Liver (tissue), 3 donors: ENCODE data around the gene DBP.

Experiments
- HNF4G ChIP-seq: IDR thresholded peaks from 2 replicates; pipeline ENCODE4 v1.6.1; 2016; ENCODE audit warnings: antibody characterized with exemption
- TF ChIP-seq, protein P1 (sequence below): IDR thresholded peaks from 2 replicates; pipeline ENCODE4 v1.6.1; 2016; ENCODE audit warnings: antibody characterized with exemption, mild to moderate bottlenecking
- TF ChIP-seq, protein P2 (sequence below): fragments of 150-350 bp; IDR thresholded peaks from 2 replicates; pipeline ENCODE4 v1.5.1; 2017; ENCODE audit warnings: improper control_type of control experiment, low read depth, low read length; ENCODE audit not compliant: missing input control
- donor health status: healthy.
- donor health status: healthy.

DNA sequence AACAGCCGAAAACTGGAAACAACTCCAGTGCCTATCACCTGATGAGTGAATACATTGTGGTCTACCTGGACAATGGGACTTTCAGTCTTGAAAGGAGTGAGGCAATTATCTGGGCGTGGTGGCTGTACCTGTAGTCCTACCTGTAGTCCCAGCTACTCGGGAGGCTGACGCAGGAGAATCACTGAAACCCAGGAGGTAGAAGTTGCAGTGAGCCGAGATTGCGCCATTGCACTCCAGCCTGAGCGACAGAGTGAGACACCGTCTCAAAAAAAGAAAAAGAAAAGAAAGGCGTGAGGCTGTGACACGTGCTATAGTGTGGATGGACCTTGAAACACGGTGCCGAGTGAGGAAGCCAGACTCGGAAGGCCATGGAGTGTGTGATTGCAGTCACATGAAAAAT lies 39.7 kb upstream of the DBP start:
- TF ChIP-seq, protein P1, sequence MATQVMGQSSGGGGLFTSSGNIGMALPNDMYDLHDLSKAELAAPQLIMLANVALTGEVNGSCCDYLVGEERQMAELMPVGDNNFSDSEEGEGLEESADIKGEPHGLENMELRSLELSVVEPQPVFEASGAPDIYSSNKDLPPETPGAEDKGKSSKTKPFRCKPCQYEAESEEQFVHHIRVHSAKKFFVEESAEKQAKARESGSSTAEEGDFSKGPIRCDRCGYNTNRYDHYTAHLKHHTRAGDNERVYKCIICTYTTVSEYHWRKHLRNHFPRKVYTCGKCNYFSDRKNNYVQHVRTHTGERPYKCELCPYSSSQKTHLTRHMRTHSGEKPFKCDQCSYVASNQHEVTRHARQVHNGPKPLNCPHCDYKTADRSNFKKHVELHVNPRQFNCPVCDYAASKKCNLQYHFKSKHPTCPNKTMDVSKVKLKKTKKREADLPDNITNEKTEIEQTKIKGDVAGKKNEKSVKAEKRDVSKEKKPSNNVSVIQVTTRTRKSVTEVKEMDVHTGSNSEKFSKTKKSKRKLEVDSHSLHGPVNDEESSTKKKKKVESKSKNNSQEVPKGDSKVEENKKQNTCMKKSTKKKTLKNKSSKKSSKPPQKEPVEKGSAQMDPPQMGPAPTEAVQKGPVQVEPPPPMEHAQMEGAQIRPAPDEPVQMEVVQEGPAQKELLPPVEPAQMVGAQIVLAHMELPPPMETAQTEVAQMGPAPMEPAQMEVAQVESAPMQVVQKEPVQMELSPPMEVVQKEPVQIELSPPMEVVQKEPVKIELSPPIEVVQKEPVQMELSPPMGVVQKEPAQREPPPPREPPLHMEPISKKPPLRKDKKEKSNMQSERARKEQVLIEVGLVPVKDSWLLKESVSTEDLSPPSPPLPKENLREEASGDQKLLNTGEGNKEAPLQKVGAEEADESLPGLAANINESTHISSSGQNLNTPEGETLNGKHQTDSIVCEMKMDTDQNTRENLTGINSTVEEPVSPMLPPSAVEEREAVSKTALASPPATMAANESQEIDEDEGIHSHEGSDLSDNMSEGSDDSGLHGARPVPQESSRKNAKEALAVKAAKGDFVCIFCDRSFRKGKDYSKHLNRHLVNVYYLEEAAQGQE: no peak
- TF ChIP-seq, protein P2, sequence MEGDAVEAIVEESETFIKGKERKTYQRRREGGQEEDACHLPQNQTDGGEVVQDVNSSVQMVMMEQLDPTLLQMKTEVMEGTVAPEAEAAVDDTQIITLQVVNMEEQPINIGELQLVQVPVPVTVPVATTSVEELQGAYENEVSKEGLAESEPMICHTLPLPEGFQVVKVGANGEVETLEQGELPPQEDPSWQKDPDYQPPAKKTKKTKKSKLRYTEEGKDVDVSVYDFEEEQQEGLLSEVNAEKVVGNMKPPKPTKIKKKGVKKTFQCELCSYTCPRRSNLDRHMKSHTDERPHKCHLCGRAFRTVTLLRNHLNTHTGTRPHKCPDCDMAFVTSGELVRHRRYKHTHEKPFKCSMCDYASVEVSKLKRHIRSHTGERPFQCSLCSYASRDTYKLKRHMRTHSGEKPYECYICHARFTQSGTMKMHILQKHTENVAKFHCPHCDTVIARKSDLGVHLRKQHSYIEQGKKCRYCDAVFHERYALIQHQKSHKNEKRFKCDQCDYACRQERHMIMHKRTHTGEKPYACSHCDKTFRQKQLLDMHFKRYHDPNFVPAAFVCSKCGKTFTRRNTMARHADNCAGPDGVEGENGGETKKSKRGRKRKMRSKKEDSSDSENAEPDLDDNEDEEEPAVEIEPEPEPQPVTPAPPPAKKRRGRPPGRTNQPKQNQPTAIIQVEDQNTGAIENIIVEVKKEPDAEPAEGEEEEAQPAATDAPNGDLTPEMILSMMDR: no peak
- TF ChIP-seq HNF4G: no peak
